ENCODE measurements around the gene ITK.
"Not testable (repeated sequence)": the region's sequence is repeated elsewhere in the genome, so short reads cannot be mapped to it uniquely, and the experiment has no call there.

Gene ITK

GRCh38 chr5:157236423-157236822, 55.8 kb downstream of the ITK start:
- in situ Hi-C loops (cut with MboI; ENCODE audit: low sequenced_read_pairs): no loop called here

GRCh38 chr5:157241483-157241882, 60.8 kb downstream of the ITK start:
- in situ Hi-C loops (cut with MboI; ENCODE audit: low sequenced_read_pairs): no loop called here

GRCh38 chr5:157244704-157245103, 64.1 kb downstream of the ITK start:
- in situ Hi-C loops (cut with MboI; ENCODE audit: low sequenced_read_pairs): not testable (repeated sequence)

- in situ Hi-C loops (cut with MboI; ENCODE audit: low sequenced_read_pairs): no loop called here
Measured at GRCh38 chr5:157245476-157245875, 64.8 kb downstream of the ITK start.

- in situ Hi-C loops (cut with MboI; ENCODE audit: low sequenced_read_pairs): no loop called here
Measured at GRCh38 chr5:157245886-157246285, 65.2 kb downstream of the ITK start.

GRCh38 chr5:157247267-157247666, 66.6 kb downstream of the ITK start:
- in situ Hi-C loops (cut with MboI; ENCODE audit: low sequenced_read_pairs): no loop called here

GRCh38 chr5:157248821-157249470, 68.3 kb downstream of the ITK start:
- in situ Hi-C loops (cut with MboI; ENCODE audit: low sequenced_read_pairs): no loop called here

GRCh38 chr5:157252711-157253465, 72.2 kb downstream of the ITK start:
- in situ Hi-C loops (cut with MboI; ENCODE audit: low sequenced_read_pairs): loop anchor here (10.0 kb wide), 1 partner anchor 72 kb away; no protein-coding TSS in a partner anchor

GRCh38 chr5:157253547-157253946, 72.9 kb downstream of the ITK start:
- in situ Hi-C loops (cut with MboI; ENCODE audit: low sequenced_read_pairs): loop anchor here (10.0 kb wide), 1 partner anchor 71 kb away; no protein-coding TSS in a partner anchor

GRCh38 chr5:157258450-157258849, 77.8 kb downstream of the ITK start:
- in situ Hi-C loops (cut with MboI; ENCODE audit: low sequenced_read_pairs): loop anchor here (10.0 kb wide), 1 partner anchor 66 kb away; no protein-coding TSS in a partner anchor

GRCh38 chr5:157259699-157260098, 79.1 kb downstream of the ITK start:
- in situ Hi-C loops (cut with MboI; ENCODE audit: low sequenced_read_pairs): loop anchor here (10.0 kb wide), 1 partner anchor 65 kb away; no protein-coding TSS in a partner anchor

GRCh38 chr5:157263496-157264090, 83.0 kb downstream of the ITK start:
- in situ Hi-C loops (cut with MboI; ENCODE audit: low sequenced_read_pairs): no loop called here

GRCh38 chr5:157265714-157266285, 85.2 kb downstream of the ITK start, which contains the start of gene CYFIP2:
Gene CYFIP2, plus strand, starts transcription at chr5:157266123. Its CDS starts 19,239 bp downstream, at chr5:157285362.
- in situ Hi-C loops (cut with MboI; ENCODE audit: low sequenced_read_pairs): no loop called here

- in situ Hi-C loops (cut with MboI; ENCODE audit: low sequenced_read_pairs): no loop called here
Measured at GRCh38 chr5:157266286-157267007, 85.8 kb downstream of the ITK start.

GRCh38 chr5:157267025-157267424, 86.4 kb downstream of the ITK start:
- in situ Hi-C loops (cut with MboI; ENCODE audit: low sequenced_read_pairs): no loop called here

GRCh38 chr5:157267761-157268480, 87.3 kb downstream of the ITK start:
- in situ Hi-C loops (cut with MboI; ENCODE audit: low sequenced_read_pairs): no loop called here

GRCh38 chr5:157269165-157269671, 88.6 kb downstream of the ITK start:
- in situ Hi-C loops (cut with MboI; ENCODE audit: low sequenced_read_pairs): no loop called here

- in situ Hi-C loops (cut with MboI; ENCODE audit: low sequenced_read_pairs): no loop called here
Measured at GRCh38 chr5:157269761-157270272, 89.2 kb downstream of the ITK start.

GRCh38 chr5:157270771-157271170, 90.1 kb downstream of the ITK start:
- in situ Hi-C loops (cut with MboI; ENCODE audit: low sequenced_read_pairs): no loop called here

All from HL-60/S4 treated with retinoic acid at 250 ng/mL for 4 days and 3 days (cell line).